A673 (cell line): ENCODE measurements around the gene CORO7. TPM values are rescaled to one million over a fixed set of nuclear protein-coding genes. Genes with fewer than 3 reads are reported as not detected.

Source experiments
- BruUV-seq: library from RNA; stranded (reverse); fragments of 400-500 nt; replicated peaks from 2 replicates; lab custom pipeline; 2021; lab: Mats Ljungman, UMichigan
- CTCF ChIA-PET: fragments of 300-600 bp; sonication (Branson Sonifier 250); formaldehyde crosslinking; loops from one replicate; lab custom pipeline; 2022; ENCODE audit warnings: antibody characterized with exemption; lab: Charles Lee
- POLR2A ChIA-PET: fragments of 300-600 bp; sonication (Branson Sonifier 250); formaldehyde crosslinking; loops from one replicate; lab custom pipeline; 2022; ENCODE audit warnings: antibody characterized with exemption; ENCODE audit not compliant: low non-redundant PET; lab: Charles Lee
- DNase-seq: peaks from one replicate; pipeline ENCODE4 v3.0.0-alpha.2; 2015; ENCODE audit warnings: low spot score
- H3K27ac ChIP-seq: fragments of 200-600 bp; sonication (generic); 2 replicates; pipeline ENCODE4 v1.5.1; 2016; ENCODE audit warnings: mixed run types, low read depth, mild to moderate bottlenecking, mixed read lengths, antibody characterized with exemption, low read length; ENCODE audit not compliant: poor library complexity, severe bottlenecking
- H3K27me3 ChIP-seq: fragments of 200-600 bp; sonication (generic); replicated peaks from 2 replicates; pipeline ENCODE4 v1.6.1; 2017; ENCODE audit warnings: mixed run types, low read depth, mild to moderate bottlenecking, mixed read lengths, antibody characterized with exemption, low read length; ENCODE audit not compliant: insufficient read depth, poor library complexity
- H3K36me3 ChIP-seq: fragments of 200-600 bp; sonication (generic); 2 replicates; pipeline ENCODE4 v1.6.1; 2016; ENCODE audit warnings: mixed run types, mild to moderate bottlenecking, mixed read lengths, antibody characterized with exemption, low read length; ENCODE audit not compliant: insufficient read depth, poor library complexity, severe bottlenecking
- H3K4me1 ChIP-seq: fragments of 200-600 bp; sonication (generic); 2 replicates; pipeline ENCODE4 v1.6.1; 2017; ENCODE audit warnings: mixed run types, mild to moderate bottlenecking, mixed read lengths, antibody characterized with exemption, low read length; ENCODE audit not compliant: insufficient read depth, poor library complexity, severe bottlenecking
- H3K4me3 ChIP-seq: fragments of 200-600 bp; sonication (generic); 2 replicates; pipeline ENCODE4 v1.5.1; 2016; ENCODE audit warnings: low read depth, mixed run types, mild to moderate bottlenecking, mixed read lengths, low read length; ENCODE audit not compliant: poor library complexity, severe bottlenecking
- H3K9me3 ChIP-seq: fragments of 200-600 bp; sonication (generic); 2 replicates; pipeline ENCODE4 v1.6.1; 2016; ENCODE audit warnings: mixed run types, low read depth, mild to moderate bottlenecking, mixed read lengths, antibody characterized with exemption, low read length; ENCODE audit not compliant: poor library complexity, severe bottlenecking
- CTCF ChIP-seq: fragments of 300-800, 200-600 bp; sonication (generic); conservative IDR thresholded peaks from 2 replicates; pipeline ENCODE4 v1.5.1; 2017; ENCODE audit warnings: low read depth, mild to moderate bottlenecking, antibody characterized with exemption, low read length, moderate library complexity, mixed read lengths
- EZH2 ChIP-seq: fragments of 200-600 bp; sonication (generic); IDR thresholded peaks from 2 replicates; pipeline ENCODE4 v1.6.1; 2017; ENCODE audit warnings: borderline replicate concordance, low read depth, mild to moderate bottlenecking, mixed read lengths, antibody characterized with exemption, low read length; ENCODE audit not compliant: poor library complexity, severe bottlenecking
- intact Hi-C: fragments of 100-400 bp; cut with micrococcal nuclease; formaldehyde crosslinking; loops from one replicate; pipeline ENCODE4 v1.10.0; 2022; ENCODE audit not compliant: unreplicated experiment
- total RNA-seq: library from RNA; stranded (reverse); gene quantifications from 2 replicates; pipeline ENCODE4 v1.2.3, GENCODE V29; 2021

CORO7 gene
- total RNA-seq, 1 experiment from 2014 or later, result 24.4 TPM

- intact Hi-C loops, result no loop called here
- ChIA-PET CTCF (no interaction called here), POLR2A (no interaction called here)
- Histone ChIP-seq H3K36me3 (peaks cover 12% of the 10 kb centered on the region), H3K4me3 (peak overlapping the region; percentile 96), H3K9me3 (no peaks in the 10 kb centered on the region), H3K4me1 (peaks cover 11% of the 10 kb centered on the region), H3K27me3 (no peaks in the 10 kb centered on the region), H3K27ac (peak overlapping the region; percentile 96)
- no peak for TF ChIP-seq EZH2
- no peak for TF ChIP-seq CTCF
- BruUV-seq, result TSS peak; percentile 54
- DNase-seq, result no peak
Measured at GRCh38 chr16:4426722-4427372, 10.5 kb upstream of the CORO7 start.

- Histone ChIP-seq H3K4me3 (peak overlapping the region; percentile 96), H3K27ac (peak overlapping the region; percentile 96), H3K27me3 (no peaks in the 10 kb centered on the region), H3K9me3 (no peaks in the 10 kb centered on the region), H3K4me1 (peaks cover 11% of the 10 kb centered on the region), H3K36me3 (peaks cover 9% of the 10 kb centered on the region)
- intact Hi-C loops, result no loop called here
- CTCF ChIA-PET, result no interaction called here
- DNase-seq, result no peak
- POLR2A ChIA-PET, result no interaction called here
- BruUV-seq, result no TSS peak
- TF ChIP-seq EZH2, result no peak
Measured at GRCh38 chr16:4426021-4426684, 9.8 kb upstream of the CORO7 start.

DNA sequence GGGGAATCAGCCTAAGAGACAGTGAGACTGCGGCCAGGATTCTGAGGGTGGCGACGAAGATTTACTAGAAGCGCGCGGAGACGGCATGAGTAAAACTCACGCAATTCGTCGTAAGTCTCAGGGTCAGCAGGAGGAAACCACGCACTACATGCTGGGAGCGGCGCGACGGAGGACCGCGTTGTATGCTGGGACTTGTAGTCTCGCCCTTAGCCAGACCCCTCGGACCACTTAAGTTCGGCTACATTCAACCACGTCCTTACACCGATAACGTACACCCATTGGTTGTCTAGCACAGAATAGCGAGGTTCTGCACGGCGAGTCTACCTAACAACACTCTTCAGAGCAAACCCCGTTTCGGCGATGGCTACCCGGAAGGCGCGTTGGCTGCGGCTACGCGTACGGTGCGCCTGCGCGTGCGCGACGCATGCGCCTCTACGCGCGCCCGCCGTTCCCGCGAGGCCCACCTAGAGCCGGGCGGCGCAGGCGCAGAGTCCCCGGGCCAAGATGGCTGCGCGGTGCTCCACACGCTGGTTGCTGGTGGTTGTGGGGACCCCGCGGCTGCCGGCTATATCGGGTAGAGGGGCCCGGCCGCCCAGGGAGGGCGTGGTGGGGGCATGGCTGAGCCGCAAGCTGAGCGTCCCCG, 9.1 kb upstream of the CORO7 start, which contains the start of gene DNAJA3:
Gene DNAJA3, plus strand, starts transcription at position 491 of the 643 bp plus-strand sequence. Its CDS starts 14 bp downstream, at position 505.
- BruUV-seq, result no TSS peak
- H3K4me1 ChIP-seq, result peaks cover 11% of the 10 kb centered on the region
- peak within 1 kb of the TSS; percentile 96 for H3K27ac ChIP-seq
- no peaks in the 10 kb centered on the region for H3K9me3 ChIP-seq
- H3K36me3 ChIP-seq, result peaks cover 9% of the 10 kb centered on the region
- peak within 1 kb of the TSS; percentile 96 for H3K4me3 ChIP-seq
- CTCF ChIA-PET, result no interaction called here
- POLR2A ChIA-PET, result no interaction called here
- peak; percentile 95 for DNase-seq
- H3K27me3 ChIP-seq, result no peaks in the 10 kb centered on the region
- intact Hi-C loops, result no loop called here
- TF ChIP-seq CTCF, result no peak
- TF ChIP-seq EZH2, result no peak
